K562 (cell line): ENCODE measurements around the gene RAP1GAP2. TPM values are rescaled to one million over a fixed set of nuclear protein-coding genes. Genes with fewer than 3 reads are reported as not detected.

ENCODE experiments used
- ATAC-seq: fragments of 200-7000 bp; cut with Tn5 transposase; 3 replicates; pipeline ENCODE4 v1.9.1; 2020; ENCODE audit warnings: moderate library complexity
- BruUV-seq: library from RNA; stranded (reverse); fragments of 400-500 nt; replicated peaks from 2 replicates; lab custom pipeline; 2021; lab: Mats Ljungman, UMichigan
- CTCF ChIA-PET: fragments of 300-600 bp; formaldehyde crosslinking; extraction: SDS; loops from one replicate; lab custom pipeline; 2021; ENCODE audit warnings: low intra/inter-chr PET ratio; lab: Yijun Ruan, JAX
- POLR2A ChIA-PET: fragments of 300-600, 350-650 bp; sonication (Branson Sonifier 250); formaldehyde crosslinking; extraction: SDS; loops from one replicate; lab custom pipeline; 2021; ENCODE audit warnings: antibody characterized with exemption, inconsistent platforms; lab: Yijun Ruan, JAX
- DNase-seq, 4 experiments: peaks; one replicate each; pipeline versions ENCODE4 v3.0.0 to v3.0.0-alpha.2; 2011 to 2018; ENCODE audit warnings: low spot score in 3 of 4, mixed read lengths in 3 of 4; ENCODE audit errors: extremely low read depth in 1 of 4
- FAIRE-seq: peaks from 2 replicates; lab custom pipeline; 2011; peaks lifted over from hg19 to GRCh38; lab: Jason Lieb, UNC
- H2AFZ ChIP-seq: 2 replicates; pipeline ENCODE4 v1.6.0; 2011; ENCODE audit warnings: low read depth, low read length, control low read depth, inconsistent platforms
- H3K27ac ChIP-seq: fragments of 200-600 bp; 3 replicates; pipeline ENCODE4 v1.8.0; 2011; ENCODE audit warnings: low read depth, mild to moderate bottlenecking, control low read depth, inconsistent platforms, low read length, moderate library complexity, mixed read lengths; ENCODE audit errors: extremely low read depth
- H3K27me3 ChIP-seq, 2 experiments: fragments of 300-600 bp in 1 of 2; 2 replicates in 1 of 2; 3 replicates in 1 of 2; pipeline versions ENCODE4 v1.6.0 to v1.8.0; 2011; ENCODE audit warnings: inconsistent platforms in 2 of 2, low read length in 2 of 2, mild to moderate bottlenecking in 1 of 2, mixed read lengths in 1 of 2, moderate library complexity in 1 of 2; ENCODE audit not compliant: control insufficient read depth in 2 of 2, insufficient read depth in 2 of 2
- H3K36me3 ChIP-seq: fragments of 300-600 bp; 3 replicates; pipeline ENCODE4 v1.8.0; 2011; ENCODE audit warnings: mild to moderate bottlenecking, low read length, inconsistent platforms; ENCODE audit not compliant: control insufficient read depth, insufficient read depth
- H3K4me1 ChIP-seq, 2 experiments: fragments of 200-600 bp in 1 of 2; replicated peaks in 1 of 2; 2 replicates in 1 of 2; 3 replicates in 1 of 2; pipeline versions ENCODE4 v1.5.1 to v1.8.0; 2011; ENCODE audit warnings: inconsistent platforms in 2 of 2, low read length in 2 of 2, mild to moderate bottlenecking in 1 of 2, mixed read lengths in 1 of 2, moderate library complexity in 1 of 2; ENCODE audit not compliant: control insufficient read depth in 2 of 2, insufficient read depth in 2 of 2
- H3K4me2 ChIP-seq: 2 replicates; pipeline ENCODE4 v1.6.1; 2011; ENCODE audit warnings: low read length, control low read depth, inconsistent platforms, mixed read lengths; ENCODE audit not compliant: insufficient read depth
- H3K4me3 ChIP-seq: fragments of 200-600 bp; sonication (generic), shearing (Covaris generic); 2 replicates; pipeline ENCODE4 v1.5.1; 2016; ENCODE audit warnings: control low read depth, inconsistent platforms
- H3K79me2 ChIP-seq: fragments of 200-600 bp; 3 replicates; pipeline ENCODE4 v1.8.0; 2011; ENCODE audit warnings: low read length, inconsistent platforms; ENCODE audit not compliant: control insufficient read depth, insufficient read depth
- H3K9ac ChIP-seq, 2 experiments: 2 replicates each; pipeline versions ENCODE4 v1.6.0 to v1.6.1; 2011; ENCODE audit warnings: low read depth in 2 of 2, low read length in 2 of 2, control low read depth in 1 of 2, inconsistent platforms in 1 of 2, mild to moderate bottlenecking in 1 of 2, mixed read lengths in 1 of 2; ENCODE audit not compliant: insufficient read depth in 1 of 2
- H3K9me1 ChIP-seq: one replicate; pipeline ENCODE4 v1.6.0; 2011; ENCODE audit warnings: inconsistent platforms, mild to moderate bottlenecking, low read length, moderate library complexity; ENCODE audit not compliant: control insufficient read depth, insufficient read depth
- H3K9me3 ChIP-seq: replicated peaks from 2 replicates; pipeline ENCODE4 v1.5.1; 2011; ENCODE audit warnings: low read depth, low read length, inconsistent platforms; ENCODE audit not compliant: control insufficient read depth, insufficient read depth
- H4K20me1 ChIP-seq: replicated peaks from 2 replicates; pipeline ENCODE4 v1.6.1; 2011; ENCODE audit warnings: low read length, inconsistent platforms, mixed read lengths; ENCODE audit not compliant: control insufficient read depth, insufficient read depth
- BRD9 ChIP-seq: fragments of 450-650 bp; IDR thresholded peaks from 2 replicates; pipeline ENCODE4 v1.6.1; 2018; ENCODE audit warnings: low read depth; ENCODE audit not compliant: partially characterized antibody
- CBFA2T2 ChIP-seq: fragments of 450-650 bp; conservative IDR thresholded peaks from 2 replicates; pipeline ENCODE4 v1.6.1; 2017; ENCODE audit warnings: mild to moderate bottlenecking
- CEBPG ChIP-seq, 3 experiments: fragments of 200-800 bp in 1 of 3; sonication (Bioruptor generic) in 1 of 3; sonication (generic) in 1 of 3; formaldehyde crosslinking in 1 of 3; IDR thresholded peaks in 2 of 3; conservative IDR thresholded peaks in 1 of 3; 2 replicates each; pipeline versions ENCODE4 v1.6.1 to v1.8.0; 2016 to 2022; ENCODE audit warnings: missing compliant biosample characterization in 2 of 3, missing genetic modification characterization in 2 of 3, mild to moderate bottlenecking in 1 of 3, missing genetic modification reagents in 1 of 3
- ELF2 ChIP-seq: fragments of 250-450 bp; sonication (Bioruptor Pico); IDR thresholded peaks from 2 replicates; pipeline ENCODE4 v1.5.0; 2021; ENCODE audit warnings: mild to moderate bottlenecking
- MAZ ChIP-seq, 2 experiments: fragments of 450-650 bp in 1 of 2; sonication (generic) in 1 of 2; formaldehyde crosslinking; IDR thresholded peaks in 1 of 2; conservative IDR thresholded peaks in 1 of 2; 2 replicates each; pipeline versions ENCODE4 v1.4.0 to v1.5.0; 2020; ENCODE audit warnings: mild to moderate bottlenecking in 1 of 2, missing genetic modification reagents in 1 of 2
- NR2C2 ChIP-seq, 2 experiments: fragments of 200-800 bp in 1 of 2; sonication (Bioruptor generic) in 1 of 2; sonication (generic) in 1 of 2; formaldehyde crosslinking in 1 of 2; IDR thresholded peaks; 2 replicates each; pipeline versions ENCODE4 v1.6.1 to v1.8.0; 2016 to 2022; ENCODE audit warnings: mild to moderate bottlenecking in 1 of 2, missing compliant biosample characterization in 1 of 2, missing genetic modification characterization in 1 of 2, missing genetic modification reagents in 1 of 2
- SNIP1 ChIP-seq: fragments of 450-650 bp; IDR thresholded peaks from 2 replicates; pipeline ENCODE4 v1.7.1; 2017; ENCODE audit warnings: low read depth, mild to moderate bottlenecking
- SREBF1 ChIP-seq: fragments of 150-350 bp; IDR thresholded peaks from 2 replicates; pipeline ENCODE4 v1.6.1; 2014; ENCODE audit warnings: antibody characterized with exemption, low read depth, low read length, borderline replicate concordance
- TBL1XR1 ChIP-seq, 2 experiments: IDR thresholded peaks; 2 replicates each; pipeline ENCODE4 v1.6.1; 2012; ENCODE audit warnings: improper control_type of control experiment in 2 of 2, low read length in 2 of 2, mild to moderate bottlenecking in 1 of 2
- ZNF263 ChIP-seq: sonication (generic); formaldehyde crosslinking; IDR thresholded peaks from 2 replicates; pipeline ENCODE4 v1.8.0; 2022; ENCODE audit warnings: mild to moderate bottlenecking, missing genetic modification reagents, borderline replicate concordance
- ZNF830 ChIP-seq: fragments of 250-450 bp; sonication (Bioruptor Pico); IDR thresholded peaks from 2 replicates; pipeline ENCODE4 v1.5.0; 2021; ENCODE audit warnings: mild to moderate bottlenecking
- WGBS: fragments of 100-300 bp; shearing (Covaris generic); methylation state at CpG from one replicate; pipeline ENCODE4 v1.1.6; 2016; ENCODE audit warnings: low coverage, mixed read lengths; ENCODE audit not compliant: insufficient coverage; ENCODE audit errors: missing lambda C conversion rate; 5-methylcytosine and 5-hydroxymethylcytosine counted together
- in situ Hi-C: fragments of 300-500 bp; cut with MboI; formaldehyde crosslinking; loops from 4 replicates; pipeline ENCODE4 v1.15.0; 2018; ENCODE audit warnings: inconsistent platforms, mixed read lengths
- intact Hi-C: fragments of 100-400 bp; cut with micrococcal nuclease; formaldehyde crosslinking; loops from 2 replicates; pipeline ENCODE4 v1.14.2; 2022
- polyA plus RNA-seq, 8 experiments: library from polyadenylated mRNA; depleted of rRNA in 4 of 8; stranded (reverse) in 5 of 8; unstranded in 3 of 8; fragments of >200 nt; fragmentation: Nextera tagmentation in 2 of 8; fragmentation: Illumina TruSeq in 1 of 8; extraction: Ambion mirVana in 2 of 8; extraction: Trizol in 1 of 8; gene quantifications; 2 replicates each; pipeline versions ENCODE4 v1.2.1 to v1.2.3, GENCODE V29; 2011 to 2014; ENCODE audit warnings: inconsistent platforms in 1 of 8, missing spikeins in 1 of 8
- total RNA-seq, 7 experiments: library from RNA; depleted of rRNA in 6 of 7; stranded (reverse); fragments of >200 nt in 6 of 7; fragmentation: Illumina TruSeq in 2 of 7; extraction: Trizol in 2 of 7; gene quantifications; 2 replicates each; pipeline versions ENCODE4 v1.2.1 to v1.2.3, GENCODE V29; 2011 to 2021; ENCODE audit warnings: low replicate concordance in 1 of 7

The RAP1GAP2 gene
- total and polyA plus RNA-seq, 9 of the 15 experiments (the other 6 are each of a cell fraction or from before 2014, with no cell fraction given): 0.01 to 1.3 (median 0.42) TPM; not detected in 1

DNA sequence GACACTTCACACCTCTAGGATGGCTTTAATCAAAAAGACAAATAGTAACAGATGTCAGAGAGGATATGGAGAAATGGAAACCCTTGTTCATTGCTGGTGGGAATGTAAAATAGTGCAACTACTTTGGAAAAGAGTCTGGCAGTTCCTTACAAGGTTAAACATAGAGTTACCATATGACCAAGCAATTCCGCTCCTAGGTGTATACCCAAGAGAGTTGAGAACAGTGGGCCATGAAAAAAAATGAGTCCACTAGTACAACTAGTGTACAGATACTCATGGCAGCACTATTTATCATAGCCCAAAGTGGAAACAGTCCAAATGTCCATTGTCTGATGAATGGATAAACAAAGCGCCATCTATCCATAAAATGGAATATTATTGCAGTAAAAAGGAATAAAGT is 228.1 kb downstream of the RAP1GAP2 start:
- in situ Hi-C loops (loop anchor here (25.0 kb wide), 1 partner anchor 187 kb away; no protein-coding TSS in a partner anchor), intact Hi-C loops (no loop called here)
- H3K27ac ChIP-seq: no peak overlapping the region
- DNase-seq (no peak), ATAC-seq (no peak), FAIRE-seq (no peak)
- H3K79me2 ChIP-seq: no peaks in the 10 kb centered on the region
- CTCF ChIA-PET: no interaction called here
- no TSS peak for BruUV-seq
- H3K4me1 ChIP-seq: no peaks in the 10 kb centered on the region; a peak in 1 of 5 replicates
- no peak overlapping the region for H3K9ac ChIP-seq
- H3K9me1 ChIP-seq: no peaks in the 10 kb centered on the region
- WGBS: 0% methylated on average over 2 of the region's 2 CpGs
- H4K20me1 ChIP-seq: no peaks in the 10 kb centered on the region
- H3K4me2 ChIP-seq: no peak overlapping the region
- no peak overlapping the region for H2AFZ ChIP-seq
- no peaks in the 10 kb centered on the region for H3K9me3 ChIP-seq
- H3K27me3 ChIP-seq: peaks cover 0 to 17% of the 10 kb centered on the region in 2 experiments; a peak in 3 of 5 replicates
- H3K36me3 ChIP-seq: no peaks in the 10 kb centered on the region
- H3K4me3 ChIP-seq: no peak overlapping the region
- POLR2A ChIA-PET: no interaction called here
- TF ChIP-seq SNIP1 (no peak), SREBF1 (no peak), BRD9 (no peak), CBFA2T2 (no peak)
- TF ChIP-seq, all 486 proteins: peak for 0

DNA sequence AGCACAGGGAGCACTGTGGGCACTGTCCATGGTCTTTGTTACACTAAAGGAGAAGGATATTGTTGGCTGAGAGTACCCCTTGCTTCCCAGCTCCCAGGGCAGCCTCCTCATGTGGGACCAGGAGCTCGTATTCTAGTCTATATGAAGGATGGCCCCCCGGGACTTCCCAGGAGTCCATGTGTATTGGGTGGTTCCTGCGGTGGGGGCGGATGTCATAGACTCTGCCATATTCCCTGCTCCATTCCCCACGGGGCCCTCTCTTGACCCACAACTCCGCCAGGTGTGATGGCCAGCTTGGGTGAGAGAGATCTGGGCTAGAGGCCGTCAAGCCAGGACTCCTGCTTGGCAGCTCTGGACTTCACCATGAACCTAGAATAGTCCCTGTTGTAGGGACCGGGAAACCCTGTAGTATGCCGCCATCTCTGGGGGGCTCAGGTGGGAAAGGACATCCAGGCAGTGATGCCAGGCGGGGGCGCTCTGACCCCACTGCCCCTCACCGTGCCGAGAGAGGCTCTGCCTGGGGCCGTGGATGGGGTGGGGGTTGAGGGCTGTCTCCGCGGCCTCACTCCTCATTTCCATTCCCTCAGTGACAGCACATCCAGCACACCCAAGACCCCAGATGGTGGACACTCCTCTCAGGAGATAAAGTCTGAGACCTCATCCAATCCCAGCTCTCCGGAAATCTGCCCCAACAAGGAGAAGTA is 229.3 kb downstream of the RAP1GAP2 start:
- no peak for FAIRE-seq
- in situ Hi-C loops: no loop called here
- ATAC-seq: no peak
- Histone ChIP-seq H3K79me2 (no peaks in the 10 kb centered on the region), H3K9me3 (no peaks in the 10 kb centered on the region), H3K27me3 (peaks cover 0 to 13% of the 10 kb centered on the region in 2 experiments; a peak in 2 of 5 replicates), H3K9me1 (no peaks in the 10 kb centered on the region), H3K4me1 (no peaks in the 10 kb centered on the region; a peak in 1 of 5 replicates), H2AFZ (no peak overlapping the region), H3K4me3 (no peak overlapping the region), H3K36me3 (no peaks in the 10 kb centered on the region), H3K9ac (no peak overlapping the region), H3K4me2 (no peak overlapping the region), H4K20me1 (no peaks in the 10 kb centered on the region), H3K27ac (no peak overlapping the region)
- no peak for DNase-seq
- ChIA-PET CTCF (no interaction called here), POLR2A (interaction anchor here (0.6 kb wide), 1 partner anchor 482 kb away, joined by 3 read pairs; no protein-coding TSS in a partner anchor)
- no TSS peak for BruUV-seq
- intact Hi-C loops: no loop called here
- 13% methylated on average over 10 of the region's 17 CpGs for WGBS
- TF ChIP-seq NR2C2 (CRISPR knock-in tag; IDR thresholded peaks at IDR 0.05): no peak
- no peak for TF ChIP-seq NR2C2 (tag; IDR thresholded peaks at IDR 0.05)
- TF ChIP-seq TBL1XR1 (IDR thresholded peaks at IDR 0.05; ENCODE audit: low read length in 2 of 2): no peak
- no peak for TF ChIP-seq MAZ (CRISPR knock-in tag; conservative IDR thresholded peaks at IDR 0.05 in 1 of 2, IDR thresholded peaks at IDR 0.05 in 1 of 2)
- no peak for TF ChIP-seq CEBPG (CRISPR knock-in tag; IDR thresholded peaks at IDR 0.05)
- no peak for TF ChIP-seq CEBPG (tag; conservative IDR thresholded peaks at IDR 0.05 in 1 of 2, IDR thresholded peaks at IDR 0.05 in 1 of 2)
- TF ChIP-seq ZNF263 (CRISPR knock-in tag): no peak
- TF ChIP-seq ELF2 (CRISPR knock-in tag): no peak
- no peak for TF ChIP-seq ZNF830 (CRISPR knock-in tag)
